Panc1 (cell line): ENCODE data around the gene IFFO2. TPM values are rescaled to one million over a fixed set of nuclear protein-coding genes. Genes with fewer than 3 reads are reported as not detected.

Experiments used
- ATAC-seq: fragments of 200-7000 bp; cut with Tn5 transposase; 2 replicates; pipeline ENCODE4 v1.9.1; 2020; ENCODE audit warnings: mild to moderate bottlenecking, moderate library complexity
- BruUV-seq: library from RNA; stranded (reverse); fragments of 400-500 nt; replicated peaks from 2 replicates; lab custom pipeline; 2021; lab: Mats Ljungman, UMichigan
- CTCF ChIA-PET: fragments of 300-600 bp; sonication (Branson Sonifier 250); formaldehyde crosslinking; loops from one replicate; lab custom pipeline; 2022; ENCODE audit warnings: antibody characterized with exemption; lab: Charles Lee
- POLR2A ChIA-PET: fragments of 300-600 bp; sonication (Branson Sonifier 250); formaldehyde crosslinking; loops from one replicate; lab custom pipeline; 2022; ENCODE audit warnings: antibody characterized with exemption; lab: Charles Lee
- DNase-seq: peaks from one replicate; pipeline ENCODE4 v3.0.0-alpha.2; 2010; ENCODE audit warnings: low read depth, low spot score
- H3K27ac ChIP-seq: 2 replicates; pipeline ENCODE4 v1.5.1; 2011; ENCODE audit warnings: mild to moderate bottlenecking, low read length, inconsistent platforms
- H3K27me3 ChIP-seq: fragments of 200-500 bp; sonication (Bioruptor generic); 2 replicates; pipeline ENCODE4 v1.6.0; 2014; ENCODE audit warnings: low read length, inconsistent platforms; ENCODE audit not compliant: control insufficient read depth, insufficient read depth
- H3K36me3 ChIP-seq: fragments of 200-500 bp; sonication (Bioruptor generic); 2 replicates; pipeline ENCODE4 v1.5.1; 2014; ENCODE audit warnings: inconsistent platforms, mild to moderate bottlenecking, low read length, moderate library complexity; ENCODE audit not compliant: control insufficient read depth, insufficient read depth
- H3K4me1 ChIP-seq: 2 replicates; pipeline ENCODE4 v1.5.1; 2011; ENCODE audit warnings: inconsistent platforms, mild to moderate bottlenecking, low read length, moderate library complexity; ENCODE audit not compliant: control insufficient read depth, insufficient read depth
- H3K4me3 ChIP-seq, 2 experiments: 2 replicates each; pipeline ENCODE4 v1.5.1; 2011 to 2012; ENCODE audit warnings: low read depth in 2 of 2, low read length in 2 of 2, mild to moderate bottlenecking in 2 of 2, inconsistent platforms in 1 of 2, moderate library complexity in 1 of 2
- H3K9me3 ChIP-seq: fragments of 200-500 bp; sonication (Bioruptor generic); 2 replicates; pipeline ENCODE4 v1.5.1; 2014; ENCODE audit warnings: low read depth, mild to moderate bottlenecking, inconsistent platforms, low read length, moderate library complexity; ENCODE audit not compliant: control insufficient read depth, insufficient read depth
- CTCF ChIP-seq: fragments of 450-650 bp; IDR thresholded peaks from 2 replicates; pipeline ENCODE4 v1.5.1; 2017; ENCODE audit warnings: mild to moderate bottlenecking
- POLR2AphosphoS5 ChIP-seq: IDR thresholded peaks from 2 replicates; pipeline ENCODE4 v1.6.1; 2012; ENCODE audit warnings: mild to moderate bottlenecking, low read depth, low read length, moderate library complexity
- REST ChIP-seq, 2 experiments: IDR thresholded peaks; 2 replicates each; pipeline ENCODE4 v1.6.1; 2011 to 2012; ENCODE audit warnings: low read depth in 2 of 2, control low read depth in 1 of 2, low read length in 1 of 2, mild to moderate bottlenecking in 1 of 2, moderate library complexity in 1 of 2; ENCODE audit not compliant: insufficient read depth in 1 of 2
- SIN3A ChIP-seq: IDR thresholded peaks from 2 replicates; pipeline ENCODE4 v1.6.1; 2012; ENCODE audit warnings: low read depth, mild to moderate bottlenecking, low read length, moderate library complexity, borderline replicate concordance; ENCODE audit not compliant: insufficient read depth
- TCF7L2 ChIP-seq: IDR thresholded peaks from 2 replicates; pipeline ENCODE4 v1.6.1; 2011; ENCODE audit warnings: mild to moderate bottlenecking, low read depth, low read length, inconsistent platforms
- in situ Hi-C: cut with HindIII; loops from 2 replicates; pipeline ENCODE4 v1.10.0; 2016; ENCODE audit warnings: low sequenced_read_pairs, low pct_unique_long_range_greater_than_20kb
- intact Hi-C: fragments of 100-400 bp; cut with micrococcal nuclease; formaldehyde crosslinking; loops from one replicate; pipeline ENCODE4 v1.10.0; 2022; ENCODE audit not compliant: unreplicated experiment
- total RNA-seq: library from RNA; stranded (reverse); gene quantifications from one replicate; pipeline ENCODE4 v1.2.1, GENCODE V29; 2021; ENCODE audit not compliant: unreplicated experiment

IFFO2 gene
- total RNA-seq, 1 experiment from 2014 or later, result 59.4 TPM

GRCh38 chr1:18880585-18880984 lies 75.9 kb downstream of the IFFO2 start:
- Histone ChIP-seq H3K9me3 (no peaks in the 10 kb centered on the region), H3K4me1 (no peaks in the 10 kb centered on the region), H3K27me3 (no peaks in the 10 kb centered on the region), H3K4me3 (no peak overlapping the region), H3K27ac (no peak overlapping the region), H3K36me3 (no peaks in the 10 kb centered on the region)
- BruUV-seq, result no TSS peak
- in situ Hi-C loops, result no loop called here
- ChIA-PET CTCF (no interaction called here), POLR2A (no interaction called here)
- intact Hi-C loops, result no loop called here
- ATAC-seq, result no peak
- no peak for DNase-seq
- TF ChIP-seq SIN3A (no peak), REST (IDR thresholded peaks at IDR 0.05; ENCODE audit: insufficient read depth in 1 of 2, low read depth in 2 of 2, low read length in 1 of 2) (no peak), TCF7L2 (no peak)

GRCh38 chr1:18879791-18880309 lies 76.6 kb downstream of the IFFO2 start:
- intact Hi-C loops (loop anchor here (5.0 kb wide), 1 partner anchor 283 kb away; no protein-coding TSS in a partner anchor), in situ Hi-C loops (no loop called here)
- Histone ChIP-seq H3K27me3 (no peaks in the 10 kb centered on the region), H3K27ac (no peak overlapping the region), H3K4me3 (no peak overlapping the region), H3K36me3 (no peaks in the 10 kb centered on the region), H3K9me3 (no peaks in the 10 kb centered on the region), H3K4me1 (no peaks in the 10 kb centered on the region)
- BruUV-seq, result no TSS peak
- no peak for ATAC-seq
- no peak for TF ChIP-seq POLR2AphosphoS5
- no peak for TF ChIP-seq REST (IDR thresholded peaks at IDR 0.05; ENCODE audit: insufficient read depth in 1 of 2, low read depth in 2 of 2, low read length in 1 of 2)
- TF ChIP-seq CTCF, result no peak
- no peak for TF ChIP-seq TCF7L2
- TF ChIP-seq SIN3A, result no peak
- ChIA-PET POLR2A (no interaction called here), CTCF (no interaction called here)
- no peak for DNase-seq
